H1 (cell line): ENCODE data around the gene SYT17. TPM values are rescaled to one million over a fixed set of nuclear protein-coding genes. Genes with fewer than 3 reads are reported as not detected.

Source experiments
- CTCF ChIP-seq, 3 experiments: IDR thresholded peaks; 1 replicate in 2 of 3; 2 replicates in 1 of 3; pipeline versions ENCODE4 v1.5.1 to v1.6.1; 2011; ENCODE audit warnings: low read length in 3 of 3, mild to moderate bottlenecking in 3 of 3, inconsistent platforms in 2 of 3, low read depth in 1 of 3, moderate library complexity in 1 of 3; ENCODE audit not compliant: insufficient read depth in 1 of 3; ENCODE audit errors: control extremely low read depth in 1 of 3
- polyA plus RNA-seq, 7 experiments: library from polyadenylated mRNA; depleted of rRNA in 3 of 7; stranded (reverse) in 5 of 7; unstranded in 2 of 7; fragments of >200 nt in 5 of 7; fragments of 200-250 nt in 2 of 7; gene quantifications; 1 replicate in 5 of 7; 2 replicates in 1 of 7; 4 replicates in 1 of 7; pipeline versions ENCODE4 v1.2.1 to v1.2.3, GENCODE V29; 2011 to 2013; ENCODE audit warnings: missing spikeins in 2 of 7, mixed read lengths in 2 of 7
- total RNA-seq: library from RNA; stranded (reverse); fragmentation: NEBNext Ultra II Directional; extraction: Animal tissue kit (Norgen Biotek cat#: 25700); gene quantifications from 2 replicates; pipeline ENCODE4 v1.2.1, GENCODE V29; 2021

Gene SYT17
- total and polyA plus RNA-seq, 2 of the 8 experiments (the other 6 are each of a cell fraction or from before 2014, with no cell fraction given) = 5.8 to 18.1 TPM

GRCh38 chr16:19177111-19177739, 9.2 kb downstream of the SYT17 start (continued):
- peak; percentile 32 to 53 (median 50); a peak in 3 of 4 replicates for TF ChIP-seq CTCF (IDR thresholded peaks at IDR 0.05; ENCODE audit: control extremely low read depth in 1 of 3, insufficient read depth in 1 of 3, low read depth in 1 of 3, low read length in 3 of 3)
